NCI-H1436 treated with DMSO at 0.1 percent for 48 hours (cell line): ENCODE data around the gene PLCB4.

Experiments used
- DNase-seq: peaks from one replicate; lab custom pipeline; 2025; lab: John Stamatoyannopoulos, UW

Gene PLCB4

GRCh38 chr20:9103955-9104354 is 35.1 kb downstream of the PLCB4 start:
- no peak for DNase-seq

- no peak for DNase-seq
Measured at GRCh38 chr20:9108260-9108659, 39.4 kb downstream of the PLCB4 start.

- DNase-seq = no peak
Measured at GRCh38 chr20:9109566-9109965, 40.7 kb downstream of the PLCB4 start.

GRCh38 chr20:9110365-9110764 is 41.5 kb downstream of the PLCB4 start:
- DNase-seq = no peak

- no peak for DNase-seq
Measured at GRCh38 chr20:9110916-9111432, 42.1 kb downstream of the PLCB4 start.

GRCh38 chr20:9112541-9113515 is 43.9 kb downstream of the PLCB4 start:
- no peak for DNase-seq

- DNase-seq = no peak
Measured at GRCh38 chr20:9114709-9115108, 45.8 kb downstream of the PLCB4 start.

- DNase-seq = no peak
Measured at GRCh38 chr20:9117548-9117947, 48.7 kb downstream of the PLCB4 start.

- DNase-seq = no peak
Measured at GRCh38 chr20:9119776-9120175, 50.9 kb downstream of the PLCB4 start.

- no peak for DNase-seq
Measured at GRCh38 chr20:9121211-9121610, 52.3 kb downstream of the PLCB4 start.

GRCh38 chr20:9122571-9122970 is 53.7 kb downstream of the PLCB4 start:
- DNase-seq = no peak

GRCh38 chr20:9126527-9126926 is 57.6 kb downstream of the PLCB4 start:
- no peak for DNase-seq

- DNase-seq = no peak
Measured at GRCh38 chr20:9128568-9128967, 59.7 kb downstream of the PLCB4 start.

GRCh38 chr20:9129756-9130155 is 60.9 kb downstream of the PLCB4 start:
- DNase-seq = no peak

GRCh38 chr20:9130521-9130920 is 61.6 kb downstream of the PLCB4 start:
- DNase-seq = no peak

- DNase-seq = no peak
Measured at GRCh38 chr20:9131841-9132240, 63.0 kb downstream of the PLCB4 start.

- no peak for DNase-seq
Measured at GRCh38 chr20:9134346-9134745, 65.5 kb downstream of the PLCB4 start.

GRCh38 chr20:9136114-9136513 is 67.2 kb downstream of the PLCB4 start:
- DNase-seq = no peak

- DNase-seq = no peak
Measured at GRCh38 chr20:9137001-9137400, 68.1 kb downstream of the PLCB4 start.

GRCh38 chr20:9139106-9139833 is 70.4 kb downstream of the PLCB4 start:
- no peak for DNase-seq

- no peak for DNase-seq
Measured at GRCh38 chr20:9140162-9140760, 71.4 kb downstream of the PLCB4 start.

- DNase-seq = no peak
Measured at GRCh38 chr20:9141070-9141469, 72.2 kb downstream of the PLCB4 start.

- no peak for DNase-seq
Measured at GRCh38 chr20:9141921-9142320, 73.0 kb downstream of the PLCB4 start.
